GM23248 (cell line): ENCODE data around the gene MRO. TPM values are rescaled to one million over a fixed set of nuclear protein-coding genes. Genes with fewer than 3 reads are reported as not detected.
"Not testable (repeated sequence)": the region's sequence is repeated elsewhere in the genome, so short reads cannot be mapped to it uniquely, and the experiment has no call there.

Source experiments
- DNase-seq: peaks from one replicate; pipeline ENCODE4 v3.0.0-alpha.2; 2015
- H2AFZ ChIP-seq: fragments of 200-600 bp; sonication (generic); 2 replicates; pipeline ENCODE4 v1.6.1; 2016; ENCODE audit warnings: antibody characterized with exemption
- H3F3A ChIP-seq: fragments of 200-600 bp; sonication (generic); 2 replicates; pipeline ENCODE4 v1.6.1; 2016; ENCODE audit warnings: mild to moderate bottlenecking, antibody characterized with exemption, mixed run types; ENCODE audit not compliant: insufficient read depth
- H3K27ac ChIP-seq: fragments of 200-600 bp; sonication (generic); 2 replicates; pipeline ENCODE4 v1.5.1; 2016; ENCODE audit warnings: mild to moderate bottlenecking
- H3K27me3 ChIP-seq: fragments of 200-600 bp; sonication (generic); replicated peaks from 2 replicates; pipeline ENCODE4 v1.6.1; 2016; ENCODE audit warnings: mild to moderate bottlenecking; ENCODE audit not compliant: insufficient read depth
- H3K36me3 ChIP-seq: fragments of 200-600 bp; sonication (generic); 2 replicates; pipeline ENCODE4 v1.6.1; 2016; ENCODE audit warnings: low read depth, mild to moderate bottlenecking
- H3K4me1 ChIP-seq: fragments of 200-600 bp; sonication (generic); 2 replicates; pipeline ENCODE4 v1.6.1; 2016; ENCODE audit warnings: mild to moderate bottlenecking; ENCODE audit not compliant: insufficient read depth
- H3K4me2 ChIP-seq: fragments of 200-600 bp; sonication (generic); one replicate; pipeline ENCODE4 v1.6.1; 2016; ENCODE audit warnings: mild to moderate bottlenecking; ENCODE audit not compliant: unreplicated experiment
- H3K4me3 ChIP-seq: fragments of 200-600 bp; sonication (generic); 2 replicates; pipeline ENCODE4 v1.5.1; 2016; ENCODE audit warnings: mild to moderate bottlenecking
- H3K79me2 ChIP-seq: fragments of 200-600 bp; sonication (generic); 2 replicates; pipeline ENCODE4 v1.6.1; 2016; ENCODE audit warnings: mild to moderate bottlenecking; ENCODE audit not compliant: insufficient read depth
- H3K9ac ChIP-seq: fragments of 200-600 bp; sonication (generic); 2 replicates; pipeline ENCODE4 v1.6.1; 2016; ENCODE audit warnings: mild to moderate bottlenecking
- H3K9me2 ChIP-seq: fragments of 200-600 bp; sonication (generic); 2 replicates; pipeline ENCODE4 v1.6.1; 2016; ENCODE audit warnings: mixed run types, mild to moderate bottlenecking, moderate library complexity; ENCODE audit not compliant: insufficient read depth
- H3K9me3 ChIP-seq: fragments of 200-600 bp; sonication (generic); one replicate; pipeline ENCODE4 v1.6.1; 2017; ENCODE audit warnings: low read depth
- H4K20me1 ChIP-seq: fragments of 200-600 bp; sonication (generic); 2 replicates; pipeline ENCODE4 v1.6.0; 2016; ENCODE audit not compliant: insufficient read depth
- EZH2 ChIP-seq: fragments of 200-600 bp; sonication (generic); IDR thresholded peaks from 2 replicates; pipeline ENCODE4 v1.6.1; 2018; ENCODE audit warnings: antibody characterized with exemption, mild to moderate bottlenecking; ENCODE audit not compliant: insufficient read depth, poor library complexity, severe bottlenecking
- EZH2phosphoT487 ChIP-seq: fragments of 200-600 bp; sonication (generic); IDR thresholded peaks from 2 replicates; pipeline ENCODE4 v1.6.1; 2018; ENCODE audit warnings: antibody characterized with exemption, moderate library complexity, mild to moderate bottlenecking, low read depth; ENCODE audit not compliant: insufficient read depth
- WGBS, 2 experiments: methylation state at CpG; one replicate each; pipeline ENCODE4 v1.1.6; 2015 to 2017; ENCODE audit warnings: low lambda C conversion rate in 2 of 2, low coverage in 1 of 2; ENCODE audit errors: missing lambda C conversion rate in 2 of 2; 5-methylcytosine and 5-hydroxymethylcytosine counted together
- in situ Hi-C: fragments of 300-500 bp; cut with MboI; formaldehyde crosslinking; loops from 2 replicates; pipeline ENCODE4 v1.15.0; 2020
- polyA plus RNA-seq: library from polyadenylated mRNA; unstranded; fragments of >200 nt; fragmentation: Nextera tagmentation; extraction: Ambion mirVana; gene quantifications from 2 replicates; pipeline ENCODE4 v1.2.1, GENCODE V29; 2016
- total RNA-seq: library from RNA; depleted of rRNA; stranded (reverse); fragments of >200 nt; shearing (Covaris generic); gene quantifications from 2 replicates; pipeline ENCODE4 v1.2.3, GENCODE V29; 2014

MRO gene
- total and polyA plus RNA-seq, 2 experiments from 2014 or later: not detected

GRCh38 chr18:50790241-50790640, 29.6 kb downstream of the MRO start:
- H3K9ac ChIP-seq: no peak overlapping the region
- H4K20me1 ChIP-seq: no peaks in the 10 kb centered on the region
- peaks cover 3% of the 10 kb centered on the region; the same call in 1 of the 2 replicates for H3K27me3 ChIP-seq
- DNase-seq: no peak
- in situ Hi-C loops: no loop called here
- H3K9me2 ChIP-seq: no peaks in the 10 kb centered on the region
- no peaks in the 10 kb centered on the region for H3K4me1 ChIP-seq
- WGBS, 2 experiments: 39 to 44% methylated on average over 4 of the region's 4 CpGs
- TF ChIP-seq EZH2phosphoT487 (no peak), EZH2 (no peak)
- H3K27ac ChIP-seq: no peak overlapping the region
- no peak overlapping the region for H3K4me2 ChIP-seq
- H2AFZ ChIP-seq: no peak overlapping the region
- no peaks in the 10 kb centered on the region for H3K79me2 ChIP-seq
- no peaks in the 10 kb centered on the region for H3K36me3 ChIP-seq
- H3F3A ChIP-seq: no peaks in the 10 kb centered on the region
- H3K4me3 ChIP-seq: no peak overlapping the region
- no peaks in the 10 kb centered on the region for H3K9me3 ChIP-seq

GRCh38 chr18:50788284-50788683, 31.5 kb downstream of the MRO start:
- in situ Hi-C loops: no loop called here
- H4K20me1 ChIP-seq: no peaks in the 10 kb centered on the region
- H2AFZ ChIP-seq: no peak overlapping the region
- H3K9me2 ChIP-seq: no peaks in the 10 kb centered on the region
- DNase-seq: no peak
- no peaks in the 10 kb centered on the region for H3K79me2 ChIP-seq
- H3K9ac ChIP-seq: no peak overlapping the region
- H3K4me2 ChIP-seq: no peak overlapping the region
- no peaks in the 10 kb centered on the region for H3K27me3 ChIP-seq
- H3K4me3 ChIP-seq: no peak overlapping the region
- no peaks in the 10 kb centered on the region for H3F3A ChIP-seq
- H3K4me1 ChIP-seq: no peaks in the 10 kb centered on the region
- H3K36me3 ChIP-seq: no peaks in the 10 kb centered on the region
- no peak for TF ChIP-seq EZH2phosphoT487
- no peak for TF ChIP-seq EZH2
- WGBS, 2 experiments: 52 to 56% methylated on average over 6 of the region's 6 CpGs
- no peaks in the 10 kb centered on the region for H3K9me3 ChIP-seq
- H3K27ac ChIP-seq: no peak overlapping the region

GRCh38 chr18:50786864-50787263, 33.0 kb downstream of the MRO start:
- H3K27me3 ChIP-seq: no peaks in the 10 kb centered on the region
- H3K9me2 ChIP-seq: no peaks in the 10 kb centered on the region
- H3K4me2 ChIP-seq: no peak overlapping the region
- no peaks in the 10 kb centered on the region for H3K79me2 ChIP-seq
- H3K9ac ChIP-seq: no peak overlapping the region
- H3K4me3 ChIP-seq: no peak overlapping the region
- no peak for TF ChIP-seq EZH2phosphoT487
- no peak for TF ChIP-seq EZH2
- H4K20me1 ChIP-seq: no peaks in the 10 kb centered on the region
- no peaks in the 10 kb centered on the region for H3K36me3 ChIP-seq
- H3K9me3 ChIP-seq: no peaks in the 10 kb centered on the region
- H3K27ac ChIP-seq: no peak overlapping the region
- H3F3A ChIP-seq: no peaks in the 10 kb centered on the region
- in situ Hi-C loops: no loop called here
- DNase-seq: no peak
- 65 to 69% methylated on average over 3 of the region's 3 CpGs for WGBS, 2 experiments
- H2AFZ ChIP-seq: no peak overlapping the region
- H3K4me1 ChIP-seq: no peaks in the 10 kb centered on the region

GRCh38 chr18:50783553-50783952, 36.3 kb downstream of the MRO start:
- DNase-seq: no peak
- Histone ChIP-seq H3K9ac (no peak overlapping the region), H3K36me3 (no peaks in the 10 kb centered on the region), H2AFZ (no peak overlapping the region), H3K4me3 (no peak overlapping the region), H3K27me3 (no peaks in the 10 kb centered on the region), H4K20me1 (no peaks in the 10 kb centered on the region), H3F3A (no peaks in the 10 kb centered on the region), H3K9me3 (no peaks in the 10 kb centered on the region), H3K27ac (no peak overlapping the region), H3K4me1 (no peaks in the 10 kb centered on the region), H3K79me2 (no peaks in the 10 kb centered on the region), H3K4me2 (no peak overlapping the region), H3K9me2 (no peaks in the 10 kb centered on the region)
- no peak for TF ChIP-seq EZH2
- no peak for TF ChIP-seq EZH2phosphoT487
- in situ Hi-C loops: no loop called here
- WGBS, 2 experiments: 38 to 40% methylated on average over 3 of the region's 3 CpGs

GRCh38 chr18:50779021-50779420, 40.8 kb downstream of the MRO start:
- H3K9ac ChIP-seq, in situ Hi-C loops, H3K9me2 ChIP-seq, H4K20me1 ChIP-seq, H3K4me3 ChIP-seq, H3K27ac ChIP-seq, H3F3A ChIP-seq, DNase-seq, H3K79me2 ChIP-seq, H3K36me3 ChIP-seq, H3K9me3 ChIP-seq, H3K4me2 ChIP-seq, H3K27me3 ChIP-seq, H2AFZ ChIP-seq, H3K4me1 ChIP-seq: not testable (repeated sequence)
- 44 to 56% methylated on average over 3 of the region's 3 CpGs for WGBS, 2 experiments
